Transverse colon (tissue), 3 donors: Measurements from ENCODE around the gene EPB41L5.

Experiments
- EP300 ChIP-seq: sonication (generic); formaldehyde crosslinking; IDR thresholded peaks from one replicate; pipeline ENCODE4 v1.6.1; 2017; ENCODE audit warnings: antibody characterized with exemption, low read depth
- POLR2A ChIP-seq: fragments of 450-650 bp; IDR thresholded peaks from one replicate; pipeline ENCODE4 v1.6.1; 2016; ENCODE audit warnings: antibody characterized with exemption, mild to moderate bottlenecking, moderate library complexity
- TF ChIP-seq, protein P1 (sequence below), 5 experiments: fragments of 200-600 bp in 3 of 5; fragments of 450-650 bp in 2 of 5; sonication (generic) in 3 of 5; IDR thresholded peaks; 1 replicate in 2 of 5; 2 replicates in 3 of 5; pipeline ENCODE4 v1.5.1; 2016 to 2017; ENCODE audit warnings: antibody characterized with exemption in 5 of 5, inconsistent platforms in 3 of 5, mild to moderate bottlenecking in 2 of 5, moderate library complexity in 1 of 5

DNA sequence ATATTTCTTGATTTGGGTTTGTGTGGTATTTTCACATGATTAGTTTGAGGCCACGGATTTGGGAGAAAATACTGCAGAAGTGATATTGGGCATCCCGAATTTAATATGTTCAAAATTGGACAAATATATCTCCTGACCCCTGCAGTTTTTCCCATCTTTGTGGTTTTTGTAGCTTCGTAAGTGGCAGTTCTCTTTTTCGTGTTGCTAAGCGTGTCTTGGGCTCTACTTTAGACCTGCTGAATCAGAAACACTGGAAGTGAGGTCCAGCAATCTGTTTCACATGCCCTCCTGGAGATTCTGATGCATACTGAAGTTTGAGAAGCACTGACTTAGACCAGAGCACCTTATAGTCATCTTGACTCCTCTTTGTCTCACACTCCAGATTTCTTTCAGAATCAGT lies 98.3 kb downstream of the EPB41L5 start:
- TF ChIP-seq EP300: no peak
- TF ChIP-seq, protein P1, sequence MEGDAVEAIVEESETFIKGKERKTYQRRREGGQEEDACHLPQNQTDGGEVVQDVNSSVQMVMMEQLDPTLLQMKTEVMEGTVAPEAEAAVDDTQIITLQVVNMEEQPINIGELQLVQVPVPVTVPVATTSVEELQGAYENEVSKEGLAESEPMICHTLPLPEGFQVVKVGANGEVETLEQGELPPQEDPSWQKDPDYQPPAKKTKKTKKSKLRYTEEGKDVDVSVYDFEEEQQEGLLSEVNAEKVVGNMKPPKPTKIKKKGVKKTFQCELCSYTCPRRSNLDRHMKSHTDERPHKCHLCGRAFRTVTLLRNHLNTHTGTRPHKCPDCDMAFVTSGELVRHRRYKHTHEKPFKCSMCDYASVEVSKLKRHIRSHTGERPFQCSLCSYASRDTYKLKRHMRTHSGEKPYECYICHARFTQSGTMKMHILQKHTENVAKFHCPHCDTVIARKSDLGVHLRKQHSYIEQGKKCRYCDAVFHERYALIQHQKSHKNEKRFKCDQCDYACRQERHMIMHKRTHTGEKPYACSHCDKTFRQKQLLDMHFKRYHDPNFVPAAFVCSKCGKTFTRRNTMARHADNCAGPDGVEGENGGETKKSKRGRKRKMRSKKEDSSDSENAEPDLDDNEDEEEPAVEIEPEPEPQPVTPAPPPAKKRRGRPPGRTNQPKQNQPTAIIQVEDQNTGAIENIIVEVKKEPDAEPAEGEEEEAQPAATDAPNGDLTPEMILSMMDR (IDR thresholded peaks at IDR 0.05): no peak
- no peak for TF ChIP-seq POLR2A
